Measurements from ENCODE around the gene ADCK2. TPM values are rescaled to one million over a fixed set of nuclear protein-coding genes. Genes with fewer than 3 reads are reported as not detected.

Gene ADCK2
- total RNA-seq, 1 donor from 2014 or later: 12.4 TPM

DNA sequence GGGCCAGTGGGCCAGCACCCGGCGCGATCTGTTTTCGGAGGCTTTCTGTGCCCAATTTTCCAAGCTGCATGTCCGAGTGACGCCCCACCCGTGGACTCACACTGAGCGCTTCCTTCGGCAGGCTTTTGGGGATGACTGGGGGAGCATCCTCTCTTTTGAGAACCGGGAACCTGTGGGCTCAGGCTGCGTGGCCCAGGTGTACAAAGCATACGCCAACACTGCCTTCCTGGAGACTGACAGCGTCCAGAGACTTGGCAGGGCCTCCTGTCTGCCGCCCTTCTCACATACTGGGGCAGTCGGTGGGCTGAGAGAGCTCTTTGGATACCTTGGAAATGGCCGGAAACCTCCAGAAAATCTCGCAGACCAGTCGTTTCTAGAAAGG is 1.0 kb downstream of the ADCK2 start:
- H3K27ac ChIP-seq (ENCODE audit: low read depth, low read length): no peak overlapping the region
- no peaks in the 10 kb centered on the region for H4K20me1 ChIP-seq (ENCODE audit: insufficient read depth, low read length)
- H3K4me3 ChIP-seq (ENCODE audit: insufficient read depth, low read depth, low read length): peak overlapping the region; percentile 66
- Mint-ChIP-seq H3K27me3 (ENCODE audit: low read depth, unreplicated experiment) (peaks cover 2% of the 10 kb centered on the region), H3K36me3 (ENCODE audit: low read depth, unreplicated experiment) (peaks cover 13% of the 10 kb centered on the region), H3K27ac (ENCODE audit: unreplicated experiment) (no peak overlapping the region), H3K4me3 (ENCODE audit: unreplicated experiment) (peak overlapping the region; percentile 81), H3K4me1 (ENCODE audit: low read depth, unreplicated experiment) (peaks cover 8% of the 10 kb centered on the region), H3K9me3 (ENCODE audit: unreplicated experiment) (no peaks in the 10 kb centered on the region)
- peak overlapping the region; percentile 77 for H3K9ac ChIP-seq (ENCODE audit: low read length)
- no peaks in the 10 kb centered on the region for H3K9me3 ChIP-seq (ENCODE audit: insufficient read depth, low read depth, low read length)
- H2AFZ ChIP-seq (ENCODE audit: low read depth, low read length): peak overlapping the region; percentile 99
- TF ChIP-seq, protein P1, sequence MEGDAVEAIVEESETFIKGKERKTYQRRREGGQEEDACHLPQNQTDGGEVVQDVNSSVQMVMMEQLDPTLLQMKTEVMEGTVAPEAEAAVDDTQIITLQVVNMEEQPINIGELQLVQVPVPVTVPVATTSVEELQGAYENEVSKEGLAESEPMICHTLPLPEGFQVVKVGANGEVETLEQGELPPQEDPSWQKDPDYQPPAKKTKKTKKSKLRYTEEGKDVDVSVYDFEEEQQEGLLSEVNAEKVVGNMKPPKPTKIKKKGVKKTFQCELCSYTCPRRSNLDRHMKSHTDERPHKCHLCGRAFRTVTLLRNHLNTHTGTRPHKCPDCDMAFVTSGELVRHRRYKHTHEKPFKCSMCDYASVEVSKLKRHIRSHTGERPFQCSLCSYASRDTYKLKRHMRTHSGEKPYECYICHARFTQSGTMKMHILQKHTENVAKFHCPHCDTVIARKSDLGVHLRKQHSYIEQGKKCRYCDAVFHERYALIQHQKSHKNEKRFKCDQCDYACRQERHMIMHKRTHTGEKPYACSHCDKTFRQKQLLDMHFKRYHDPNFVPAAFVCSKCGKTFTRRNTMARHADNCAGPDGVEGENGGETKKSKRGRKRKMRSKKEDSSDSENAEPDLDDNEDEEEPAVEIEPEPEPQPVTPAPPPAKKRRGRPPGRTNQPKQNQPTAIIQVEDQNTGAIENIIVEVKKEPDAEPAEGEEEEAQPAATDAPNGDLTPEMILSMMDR (IDR thresholded peaks at IDR 0.05; ENCODE audit: insufficient read depth, low read depth, low read length): no peak
- TF ChIP-seq EZH2 (IDR thresholded peaks at IDR 0.05; ENCODE audit: insufficient read depth, low read length): no peak
- peaks cover 8% of the 10 kb centered on the region for H3K4me1 ChIP-seq (ENCODE audit: insufficient read depth, low read length)
- H3K27me3 ChIP-seq (ENCODE audit: insufficient read depth, low read length): no peaks in the 10 kb centered on the region
- FAIRE-seq (no peak), DNase-seq (ENCODE audit: low read depth) (no peak)
- peak overlapping the region; percentile 98 for H3K4me2 ChIP-seq (ENCODE audit: low read length)
- H3K79me2 ChIP-seq (ENCODE audit: insufficient read depth, low read length): no peaks in the 10 kb centered on the region
- no peaks in the 10 kb centered on the region for H3K36me3 ChIP-seq (ENCODE audit: insufficient read depth, low read length)

- H3K27ac Mint-ChIP-seq (ENCODE audit: unreplicated experiment): no peak overlapping the region
Observed at GRCh38 chr7:140674356-140674800, 1.6 kb downstream of the ADCK2 start.

More at GRCh38 chr7:140674356-140674800, 1.6 kb downstream of the ADCK2 start:
- Mint-ChIP-seq H3K4me1 (ENCODE audit: low read depth, unreplicated experiment) (peaks cover 8% of the 10 kb centered on the region), H3K4me3 (ENCODE audit: unreplicated experiment) (peak overlapping the region; percentile 81), H3K9me3 (ENCODE audit: unreplicated experiment) (no peaks in the 10 kb centered on the region), H3K27me3 (ENCODE audit: low read depth, unreplicated experiment) (peaks cover 2% of the 10 kb centered on the region), H3K36me3 (ENCODE audit: low read depth, unreplicated experiment) (peaks cover 18% of the 10 kb centered on the region)
- Histone ChIP-seq H3K27me3 (ENCODE audit: insufficient read depth, low read length) (no peaks in the 10 kb centered on the region), H3K4me1 (ENCODE audit: insufficient read depth, low read length) (peaks cover 8% of the 10 kb centered on the region), H3K9ac (ENCODE audit: low read length) (no peak overlapping the region), H3K4me2 (ENCODE audit: low read length) (no peak overlapping the region), H2AFZ (ENCODE audit: low read depth, low read length) (peak overlapping the region; percentile 99), H3K36me3 (ENCODE audit: insufficient read depth, low read length) (no peaks in the 10 kb centered on the region), H3K9me3 (ENCODE audit: insufficient read depth, low read depth, low read length) (no peaks in the 10 kb centered on the region), H3K27ac (ENCODE audit: low read depth, low read length) (no peak overlapping the region), H3K4me3 (ENCODE audit: insufficient read depth, low read depth, low read length) (no peak overlapping the region), H4K20me1 (ENCODE audit: insufficient read depth, low read length) (no peaks in the 10 kb centered on the region), H3K79me2 (ENCODE audit: insufficient read depth, low read length) (no peaks in the 10 kb centered on the region)
- TF ChIP-seq, protein P1 (IDR thresholded peaks at IDR 0.05; ENCODE audit: insufficient read depth, low read depth, low read length): no peak
- no peak for TF ChIP-seq EZH2 (IDR thresholded peaks at IDR 0.05; ENCODE audit: insufficient read depth, low read length)
- FAIRE-seq (no peak), DNase-seq (ENCODE audit: low read depth) (no peak)
